H1 (cell line): ENCODE data around the gene JPH3. TPM values are rescaled to one million over a fixed set of nuclear protein-coding genes. Genes with fewer than 3 reads are reported as not detected.

Source experiments
- ASH2L ChIP-seq: fragments of 200-600, 300-600 bp; sonication (generic); IDR thresholded peaks from one replicate; pipeline ENCODE4 v1.7.1; 2017; ENCODE audit warnings: low read length
- BRCA1 ChIP-seq: IDR thresholded peaks from 2 replicates; pipeline ENCODE4 v1.6.1; 2012; ENCODE audit warnings: low read depth, low read length, improper control_type of control experiment
- NANOG ChIP-seq: IDR thresholded peaks from 2 replicates; pipeline ENCODE4 v1.6.1; 2011; ENCODE audit warnings: low read length, low read depth, mild to moderate bottlenecking, inconsistent platforms; ENCODE audit not compliant: insufficient read depth, poor library complexity, severe bottlenecking
- SIX5 ChIP-seq: IDR thresholded peaks from 2 replicates; pipeline ENCODE4 v1.6.1; 2011; ENCODE audit warnings: mild to moderate bottlenecking, low read depth, low read length
- TAF7 ChIP-seq: optimal IDR thresholded peaks from 2 replicates; pipeline ENCODE3; 2011; ENCODE audit warnings: low read depth, mild to moderate bottlenecking, inconsistent platforms, low read length, moderate library complexity, borderline replicate concordance
- TEAD4 ChIP-seq: IDR thresholded peaks from 2 replicates; pipeline ENCODE4 v1.6.1; 2012; ENCODE audit warnings: low read depth, low read length, inconsistent platforms, mixed read lengths
- YY1 ChIP-seq: IDR thresholded peaks from 2 replicates; pipeline ENCODE4 v1.6.1; 2011; ENCODE audit warnings: low read depth, mild to moderate bottlenecking, low read length
- polyA plus RNA-seq, 7 experiments: library from polyadenylated mRNA; depleted of rRNA in 3 of 7; stranded (reverse) in 5 of 7; unstranded in 2 of 7; fragments of >200 nt in 5 of 7; fragments of 200-250 nt in 2 of 7; gene quantifications; 1 replicate in 5 of 7; 2 replicates in 1 of 7; 4 replicates in 1 of 7; pipeline versions ENCODE4 v1.2.1 to v1.2.3, GENCODE V29; 2011 to 2013; ENCODE audit warnings: missing spikeins in 2 of 7, mixed read lengths in 2 of 7
- total RNA-seq: library from RNA; stranded (reverse); fragmentation: NEBNext Ultra II Directional; extraction: Animal tissue kit (Norgen Biotek cat#: 25700); gene quantifications from 2 replicates; pipeline ENCODE4 v1.2.1, GENCODE V29; 2021
- TF ChIP-seq, protein P1 (sequence below), 3 experiments: IDR thresholded peaks; 1 replicate in 2 of 3; 2 replicates in 1 of 3; pipeline versions ENCODE4 v1.5.1 to v1.6.1; 2011; ENCODE audit warnings: low read length in 3 of 3, mild to moderate bottlenecking in 3 of 3, inconsistent platforms in 2 of 3, low read depth in 1 of 3, moderate library complexity in 1 of 3; ENCODE audit not compliant: insufficient read depth in 1 of 3; ENCODE audit errors: control extremely low read depth in 1 of 3

Gene JPH3
- total and polyA plus RNA-seq, 2 of the 8 experiments (the other 6 are each of a cell fraction or from before 2014, with no cell fraction given), result 10.3 to 28.3 TPM

DNA sequence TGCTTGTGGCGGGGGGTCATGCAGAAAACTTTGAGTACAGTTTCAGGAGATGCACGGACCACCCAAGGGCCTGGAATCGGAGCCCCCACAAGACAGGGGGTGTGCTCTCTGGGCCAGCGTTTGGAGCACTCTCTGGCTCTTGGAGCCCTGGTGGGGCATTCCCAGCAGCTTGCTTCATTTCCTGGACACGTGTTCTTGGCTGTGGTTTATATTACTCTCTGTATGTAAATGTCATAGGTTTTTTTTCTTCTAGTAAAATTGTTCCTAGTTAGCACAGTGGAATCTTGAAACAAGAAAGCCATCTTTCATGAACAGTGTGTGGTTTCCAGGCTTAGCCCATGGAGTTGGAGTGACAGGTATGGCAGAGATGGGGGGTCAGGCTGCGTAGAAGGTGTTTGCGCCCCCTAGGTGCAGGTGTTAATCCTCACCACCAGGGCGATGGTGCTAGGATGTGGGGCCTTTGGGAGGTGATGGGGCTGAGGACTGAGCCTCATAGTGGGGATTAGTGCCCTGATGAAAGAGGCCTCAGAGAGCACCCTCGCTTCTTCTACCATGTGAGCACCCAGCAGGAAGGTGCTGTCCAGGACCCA lies 79.8 kb downstream of the JPH3 start (continued):
- TF ChIP-seq SIX5, result no peak
- TF ChIP-seq ASH2L, result no peak
- TF ChIP-seq TEAD4, result no peak
- TF ChIP-seq BRCA1, result no peak
- TF ChIP-seq, protein P1, sequence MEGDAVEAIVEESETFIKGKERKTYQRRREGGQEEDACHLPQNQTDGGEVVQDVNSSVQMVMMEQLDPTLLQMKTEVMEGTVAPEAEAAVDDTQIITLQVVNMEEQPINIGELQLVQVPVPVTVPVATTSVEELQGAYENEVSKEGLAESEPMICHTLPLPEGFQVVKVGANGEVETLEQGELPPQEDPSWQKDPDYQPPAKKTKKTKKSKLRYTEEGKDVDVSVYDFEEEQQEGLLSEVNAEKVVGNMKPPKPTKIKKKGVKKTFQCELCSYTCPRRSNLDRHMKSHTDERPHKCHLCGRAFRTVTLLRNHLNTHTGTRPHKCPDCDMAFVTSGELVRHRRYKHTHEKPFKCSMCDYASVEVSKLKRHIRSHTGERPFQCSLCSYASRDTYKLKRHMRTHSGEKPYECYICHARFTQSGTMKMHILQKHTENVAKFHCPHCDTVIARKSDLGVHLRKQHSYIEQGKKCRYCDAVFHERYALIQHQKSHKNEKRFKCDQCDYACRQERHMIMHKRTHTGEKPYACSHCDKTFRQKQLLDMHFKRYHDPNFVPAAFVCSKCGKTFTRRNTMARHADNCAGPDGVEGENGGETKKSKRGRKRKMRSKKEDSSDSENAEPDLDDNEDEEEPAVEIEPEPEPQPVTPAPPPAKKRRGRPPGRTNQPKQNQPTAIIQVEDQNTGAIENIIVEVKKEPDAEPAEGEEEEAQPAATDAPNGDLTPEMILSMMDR (IDR thresholded peaks at IDR 0.05; ENCODE audit: control extremely low read depth in 1 of 3, insufficient read depth in 1 of 3, low read depth in 1 of 3, low read length in 3 of 3), result peak; percentile 89 to 96 (median 93)
- 0 out of 2 replicates have a peak, but pooled peaks have one; percentile 9 for TF ChIP-seq YY1
- no peak for TF ChIP-seq NANOG
- no peak for TF ChIP-seq TAF7
